Subcutaneous adipose tissue (tissue), 4 donors: Measurements from ENCODE around the gene PCDHGA7. TPM values are rescaled to one million over a fixed set of nuclear protein-coding genes. Genes with fewer than 3 reads are reported as not detected.
"Not testable (repeated sequence)": the region's sequence is repeated elsewhere in the genome, so short reads cannot be mapped to it uniquely, and the experiment has no call there.

Experiments
- CTCF ChIP-seq: fragments of 450-650 bp; IDR thresholded peaks from one replicate; pipeline ENCODE4 v1.5.1; 2016; ENCODE audit warnings: low read depth, mild to moderate bottlenecking, control low read depth, antibody characterized with exemption, moderate library complexity
- total RNA-seq, 4 donors: library from RNA; depleted of rRNA; stranded (reverse); fragments of >200 nt; gene quantifications; one replicate each; pipeline ENCODE4 v1.1.0, GENCODE V29; 2016

Gene PCDHGA7
- total RNA-seq, 4 donors from 2014 or later: 1.8 to 5.1 (median 3.7) TPM

GRCh38 chr5:141402553-141403243, 20.2 kb downstream of the PCDHGA7 start, which contains the start of gene PCDHGA9:
Gene PCDHGA9, plus strand, starts transcription at chr5:141402778. Its CDS starts 175 bp downstream, at chr5:141402953.
- TF ChIP-seq CTCF: no peak

GRCh38 chr5:141403387-141403786, 20.8 kb downstream of the PCDHGA7 start:
- TF ChIP-seq CTCF: no peak

- not testable (repeated sequence) for TF ChIP-seq CTCF
These were observed 25.4 kb downstream of the PCDHGA7 start, which contains the start of gene PCDHGB6 for GRCh38 chr5:141407790-141408505. Gene PCDHGB6, plus strand, starts transcription at chr5:141408021. Its CDS starts 182 bp downstream, at chr5:141408203.

- TF ChIP-seq CTCF: no peak
These were observed 27.2 kb downstream of the PCDHGA7 start for GRCh38 chr5:141409598-141410306.

- no peak for TF ChIP-seq CTCF
These were observed 29.0 kb downstream of the PCDHGA7 start for GRCh38 chr5:141411575-141411974.

- TF ChIP-seq CTCF: no peak
These were observed 30.5 kb downstream of the PCDHGA7 start, which contains the start of gene PCDHGA10 for GRCh38 chr5:141412854-141413539. Gene PCDHGA10, plus strand, starts transcription at chr5:141412987. Its CDS starts 189 bp downstream, at chr5:141413176.
